Spleen (tissue), 7 donors: ENCODE results near the gene ERGIC1.

Source experiments
- POLR2A ChIP-seq, 3 donors: fragments of 450-650 bp; IDR thresholded peaks; one replicate each; pipeline ENCODE4 v1.5.1; 2017; ENCODE audit warnings: antibody characterized with exemption in 3 of 3, mild to moderate bottlenecking in 1 of 3
- TF ChIP-seq, protein P1 (sequence below), 11 experiments: fragments of 200-600 bp in 7 of 11; fragments of 450-650 bp in 4 of 11; sonication (generic) in 4 of 11; IDR thresholded peaks in 8 of 11; conservative IDR thresholded peaks in 3 of 11; 1 replicate in 7 of 11; 2 replicates in 4 of 11; pipeline versions ENCODE4 v1.4.0 to v1.8.0; 2016 to 2021; ENCODE audit warnings: antibody characterized with exemption in 11 of 11, inconsistent platforms in 4 of 11, mild to moderate bottlenecking in 1 of 11
- donor health status: DM: no; HTN: no; CAD: no; lungs with moderate emphysema.
- donor health status: DM: no; HTN: no; CAD: no.
- donor health status: DM: no; HTN: no; CAD: no.

DNA sequence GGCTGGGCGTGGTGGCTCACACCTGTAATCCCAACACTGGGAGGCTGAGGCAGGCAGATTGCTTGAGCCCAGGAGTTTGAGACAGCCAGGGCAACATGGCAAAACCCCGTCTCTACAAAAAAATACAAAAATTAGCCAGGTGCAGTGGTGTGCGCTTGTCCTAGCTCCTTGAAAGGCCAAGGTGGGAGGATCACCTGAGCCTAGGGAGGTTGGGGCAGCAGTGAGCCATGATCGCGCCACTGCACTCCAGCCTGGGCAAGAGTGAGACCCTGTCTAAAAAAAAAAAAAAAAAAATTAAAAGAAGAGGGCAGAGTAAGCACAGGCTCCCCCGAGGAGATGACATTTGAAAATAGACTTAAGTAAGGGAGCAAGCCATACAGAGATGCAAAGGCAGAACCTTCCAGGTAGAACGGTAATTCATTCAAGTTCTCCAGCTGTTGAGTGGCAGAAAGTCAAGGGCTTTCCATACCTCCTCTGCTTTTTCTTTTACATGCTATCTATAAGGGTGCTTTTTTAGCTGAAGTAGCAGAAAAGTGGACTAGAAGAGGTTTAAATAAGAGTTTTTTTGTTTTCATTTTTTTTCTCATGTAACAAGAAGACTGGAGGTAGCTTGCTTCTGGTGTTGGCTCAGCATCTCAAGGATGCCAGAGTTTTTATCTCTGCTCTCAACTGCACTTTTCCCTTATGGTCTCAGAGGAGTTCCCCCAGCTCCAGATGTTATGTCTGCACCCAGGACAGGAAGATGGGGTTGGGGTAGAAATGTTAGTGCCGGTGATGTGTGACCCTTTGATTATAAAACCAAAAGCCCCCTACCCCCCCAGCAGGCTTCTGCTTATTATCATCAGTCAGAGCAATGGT lies 40.8 kb downstream of the ERGIC1 start:
- TF ChIP-seq, protein P1, sequence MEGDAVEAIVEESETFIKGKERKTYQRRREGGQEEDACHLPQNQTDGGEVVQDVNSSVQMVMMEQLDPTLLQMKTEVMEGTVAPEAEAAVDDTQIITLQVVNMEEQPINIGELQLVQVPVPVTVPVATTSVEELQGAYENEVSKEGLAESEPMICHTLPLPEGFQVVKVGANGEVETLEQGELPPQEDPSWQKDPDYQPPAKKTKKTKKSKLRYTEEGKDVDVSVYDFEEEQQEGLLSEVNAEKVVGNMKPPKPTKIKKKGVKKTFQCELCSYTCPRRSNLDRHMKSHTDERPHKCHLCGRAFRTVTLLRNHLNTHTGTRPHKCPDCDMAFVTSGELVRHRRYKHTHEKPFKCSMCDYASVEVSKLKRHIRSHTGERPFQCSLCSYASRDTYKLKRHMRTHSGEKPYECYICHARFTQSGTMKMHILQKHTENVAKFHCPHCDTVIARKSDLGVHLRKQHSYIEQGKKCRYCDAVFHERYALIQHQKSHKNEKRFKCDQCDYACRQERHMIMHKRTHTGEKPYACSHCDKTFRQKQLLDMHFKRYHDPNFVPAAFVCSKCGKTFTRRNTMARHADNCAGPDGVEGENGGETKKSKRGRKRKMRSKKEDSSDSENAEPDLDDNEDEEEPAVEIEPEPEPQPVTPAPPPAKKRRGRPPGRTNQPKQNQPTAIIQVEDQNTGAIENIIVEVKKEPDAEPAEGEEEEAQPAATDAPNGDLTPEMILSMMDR (IDR thresholded peaks at IDR 0.05 in 8 of 11, conservative IDR thresholded peaks at IDR 0.05 in 3 of 11), result no peak
- no peak for TF ChIP-seq POLR2A (IDR thresholded peaks at IDR 0.05)
